ENCODE measurements around the gene COL8A2.

COL8A2 gene

GRCh38 chr1:36125129-36125991, at the start of gene COL8A2:
Gene COL8A2, minus strand, starts transcription at chr1:36125222. Its CDS starts 24,980 bp downstream, at chr1:36100242.
- H3K27ac ChIP-seq, result peak within 1 kb of the TSS; percentile 70 to 93
- H3K4me3 ChIP-seq, result peak within 1 kb of the TSS; percentile 86
- TF ChIP-seq, protein P1, sequence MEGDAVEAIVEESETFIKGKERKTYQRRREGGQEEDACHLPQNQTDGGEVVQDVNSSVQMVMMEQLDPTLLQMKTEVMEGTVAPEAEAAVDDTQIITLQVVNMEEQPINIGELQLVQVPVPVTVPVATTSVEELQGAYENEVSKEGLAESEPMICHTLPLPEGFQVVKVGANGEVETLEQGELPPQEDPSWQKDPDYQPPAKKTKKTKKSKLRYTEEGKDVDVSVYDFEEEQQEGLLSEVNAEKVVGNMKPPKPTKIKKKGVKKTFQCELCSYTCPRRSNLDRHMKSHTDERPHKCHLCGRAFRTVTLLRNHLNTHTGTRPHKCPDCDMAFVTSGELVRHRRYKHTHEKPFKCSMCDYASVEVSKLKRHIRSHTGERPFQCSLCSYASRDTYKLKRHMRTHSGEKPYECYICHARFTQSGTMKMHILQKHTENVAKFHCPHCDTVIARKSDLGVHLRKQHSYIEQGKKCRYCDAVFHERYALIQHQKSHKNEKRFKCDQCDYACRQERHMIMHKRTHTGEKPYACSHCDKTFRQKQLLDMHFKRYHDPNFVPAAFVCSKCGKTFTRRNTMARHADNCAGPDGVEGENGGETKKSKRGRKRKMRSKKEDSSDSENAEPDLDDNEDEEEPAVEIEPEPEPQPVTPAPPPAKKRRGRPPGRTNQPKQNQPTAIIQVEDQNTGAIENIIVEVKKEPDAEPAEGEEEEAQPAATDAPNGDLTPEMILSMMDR (IDR thresholded peaks at IDR 0.05), result no peak
- DNase-seq (ENCODE audit: low spot score), result no peak

DNA sequence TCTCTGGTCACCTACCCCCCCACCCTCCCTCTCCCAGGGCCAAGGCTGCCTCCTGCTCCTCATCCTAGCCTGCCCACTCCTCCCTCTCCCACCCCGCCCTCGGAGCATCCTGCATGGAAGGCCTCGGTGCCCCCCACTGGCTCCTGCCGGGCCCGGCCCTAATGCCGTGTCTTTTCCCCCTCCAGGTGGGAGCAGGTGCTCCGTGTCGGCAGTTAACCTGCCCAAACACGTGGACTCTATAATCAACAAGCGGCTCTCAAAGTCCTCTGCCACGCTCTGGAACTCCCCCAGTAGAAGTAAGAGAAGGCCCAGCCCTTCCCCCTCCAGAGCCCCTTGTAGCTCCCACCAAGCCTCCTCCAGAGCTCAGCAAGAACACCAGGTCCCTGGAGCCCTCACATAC, 49.7 kb upstream of the COL8A2 start:
- DNase-seq (ENCODE audit: low spot score), result no peak
- no peak overlapping the region for H3K4me3 ChIP-seq
- H3K27ac ChIP-seq, result peak overlapping the region; percentile 79 to 87
- TF ChIP-seq, protein P1 (IDR thresholded peaks at IDR 0.05), result no peak

DNA sequence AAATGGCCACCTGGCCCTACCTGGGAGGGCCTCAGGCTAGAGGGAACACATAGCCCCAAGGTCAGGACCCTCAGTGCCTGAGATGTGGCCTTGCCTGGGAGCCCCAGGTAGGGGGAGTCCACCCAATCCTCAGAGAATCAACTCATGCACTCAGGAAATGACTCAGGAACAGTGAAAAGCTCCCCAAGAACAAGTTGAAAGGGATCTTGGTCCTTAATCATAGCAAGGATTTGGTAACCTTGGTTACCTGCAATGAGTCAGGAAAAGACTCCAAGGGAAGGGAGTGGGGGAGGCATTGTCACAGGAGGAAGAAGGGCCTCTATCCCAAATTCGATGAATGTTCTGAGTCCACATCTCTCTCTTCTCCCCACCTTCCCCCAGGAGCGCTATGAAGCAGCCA, 48.0 kb upstream of the COL8A2 start:
- H3K4me3 ChIP-seq, result no peak overlapping the region
- no peak for DNase-seq (ENCODE audit: low spot score)
- TF ChIP-seq, protein P1 (IDR thresholded peaks at IDR 0.05), result no peak
- peak overlapping the region in 1 of 2 donors; percentile 24 for H3K27ac ChIP-seq

DNA sequence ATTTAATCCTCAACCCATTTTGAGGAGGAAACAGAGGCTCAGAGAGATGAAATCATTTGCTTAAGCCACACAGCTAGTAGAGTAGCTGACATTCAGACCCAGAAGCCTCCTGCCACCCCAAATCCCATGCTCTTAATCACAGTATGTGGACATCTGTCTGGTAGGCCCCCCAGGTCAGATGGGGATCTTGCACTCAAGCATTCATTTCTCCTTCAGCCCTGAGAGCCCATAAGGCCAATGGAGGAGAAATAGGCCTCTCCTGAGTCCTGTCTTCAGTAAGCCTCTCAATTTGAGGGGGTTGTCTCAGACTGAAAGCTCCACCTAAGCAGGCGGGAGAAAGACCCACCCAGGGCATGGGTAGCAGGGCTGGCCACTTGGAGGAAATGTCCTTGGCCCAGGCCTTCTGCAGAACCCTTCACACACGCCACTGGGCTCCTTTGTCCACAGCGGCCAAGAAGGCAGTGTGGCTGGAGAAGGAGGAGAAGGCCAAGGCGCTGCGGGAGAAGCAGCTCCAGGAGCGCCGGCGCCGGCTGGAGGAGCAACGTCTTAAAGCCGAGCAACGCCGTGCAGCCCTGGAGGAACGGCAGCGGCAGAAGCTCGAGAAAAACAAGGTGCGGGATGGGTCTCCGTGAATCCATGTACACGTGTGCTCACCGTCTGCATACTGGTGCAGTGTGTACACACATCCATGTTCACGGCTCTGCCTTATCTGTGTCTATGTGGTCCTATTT, 47.2 kb upstream of the COL8A2 start:
- DNase-seq (ENCODE audit: low spot score), result no peak
- Histone ChIP-seq H3K4me3 (no peak overlapping the region), H3K27ac (no peak overlapping the region)
- TF ChIP-seq, protein P1 (IDR thresholded peaks at IDR 0.05), result no peak

- DNase-seq (ENCODE audit: low spot score), result no peak
- Histone ChIP-seq H3K27ac (peak overlapping the region in 1 of 2 donors; percentile 24), H3K4me3 (no peak overlapping the region)
- TF ChIP-seq, protein P1 (IDR thresholded peaks at IDR 0.05), result no peak
These were observed 45.8 kb upstream of the COL8A2 start for GRCh38 chr1:36170643-36171412.

DNA sequence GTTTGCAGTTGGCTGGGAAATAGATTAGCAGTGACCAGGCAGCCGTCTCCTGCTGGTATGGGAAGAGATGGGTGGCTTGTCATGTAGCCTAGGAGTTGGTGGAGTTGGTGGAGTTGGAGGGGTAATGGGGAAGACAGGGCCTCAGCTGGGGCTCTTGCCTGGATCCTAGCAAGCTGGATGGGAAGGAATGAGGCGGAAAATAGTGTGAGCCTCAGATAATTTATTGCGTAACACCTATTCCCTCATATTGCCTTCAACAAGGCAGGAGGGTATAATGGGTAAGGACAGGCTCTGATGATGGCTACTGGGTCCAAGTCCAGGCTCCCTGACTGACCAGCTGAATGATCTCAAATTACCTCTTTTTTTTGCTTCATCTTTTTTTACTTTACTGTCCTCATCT, 43.5 kb upstream of the COL8A2 start:
- TF ChIP-seq, protein P1 (IDR thresholded peaks at IDR 0.05), result no peak
- Histone ChIP-seq H3K27ac (peak overlapping the region in 1 of 2 donors; percentile 26), H3K4me3 (no peak overlapping the region)
- DNase-seq (ENCODE audit: low spot score), result no peak

All from coronary artery (tissue), 2 donors.